GM19463 (cell line): ENCODE measurements around the gene REN.

Source experiments
- ATAC-seq: cut with Tn5 transposase; IDR thresholded peaks from one replicate; pipeline ENCODE4 v1.9.1; 2021; ENCODE audit warnings: mild to moderate bottlenecking, moderate library complexity; ENCODE audit not compliant: unreplicated experiment

REN gene

GRCh38 chr1:204110894-204111633 is 55.1 kb downstream of the REN start:
- no peak for ATAC-seq

- no peak for ATAC-seq
These were observed 57.6 kb downstream of the REN start for GRCh38 chr1:204108312-204109141.

- ATAC-seq: no peak
These were observed 58.2 kb downstream of the REN start for GRCh38 chr1:204107892-204108291.

GRCh38 chr1:204106825-204107224 is 59.3 kb downstream of the REN start:
- no peak for ATAC-seq

- ATAC-seq: no peak
These were observed 61.0 kb downstream of the REN start for GRCh38 chr1:204105131-204105515.
